Progenitor cell of endocrine pancreas (in vitro differentiated cells): ENCODE measurements around the gene PRMT5. TPM values are rescaled to one million over a fixed set of nuclear protein-coding genes. Genes with fewer than 3 reads are reported as not detected.

Experiments
- DNase-seq: peaks from one replicate; pipeline ENCODE4 v3.0.0; 2021; ENCODE audit warnings: low spot score; ENCODE audit not compliant: unreplicated experiment
- H3K27ac Mint-ChIP-seq: 2 replicates; pipeline ENCODE4 v1.8.0; 2021; ENCODE audit warnings: mild to moderate bottlenecking, moderate library complexity, mixed read lengths
- H3K27me3 Mint-ChIP-seq: 2 replicates; pipeline ENCODE4 v1.8.0; 2021; ENCODE audit warnings: mixed read lengths
- H3K36me3 Mint-ChIP-seq: 2 replicates; pipeline ENCODE4 v1.8.0; 2022; ENCODE audit warnings: mixed read lengths; ENCODE audit not compliant: insufficient read depth
- H3K4me1 Mint-ChIP-seq: 2 replicates; pipeline ENCODE4 v1.8.0; 2021; ENCODE audit warnings: low read depth, mixed read lengths
- H3K4me3 Mint-ChIP-seq: 2 replicates; pipeline ENCODE4 v1.8.0; 2021; ENCODE audit warnings: low read depth, mild to moderate bottlenecking, moderate library complexity, mixed read lengths
- H3K9me3 Mint-ChIP-seq: 2 replicates; pipeline ENCODE4 v1.8.0; 2021; ENCODE audit warnings: low read depth, mixed read lengths
- CTCF ChIP-seq: fragments of 200-600 bp; sonication (generic); IDR thresholded peaks from one replicate; pipeline ENCODE4 v1.5.0; 2021; ENCODE audit warnings: antibody characterized with exemption, mild to moderate bottlenecking; ENCODE audit not compliant: unreplicated experiment
- total RNA-seq: library from RNA; stranded (reverse); gene quantifications from 2 replicates; pipeline ENCODE4 v1.2.1, GENCODE V29; 2021

Gene PRMT5
- total RNA-seq, 1 donor from 2014 or later, result 104 TPM

GRCh38 chr14:22882529-22883172 lies 46.5 kb downstream of the PRMT5 start:
- Mint-ChIP-seq H3K36me3 (peaks cover 9% of the 10 kb centered on the region), H3K27ac (peak overlapping the region; percentile 98), H3K9me3 (no peaks in the 10 kb centered on the region), H3K4me1 (peaks cover 37% of the 10 kb centered on the region), H3K4me3 (peak overlapping the region; percentile 86), H3K27me3 (no peaks in the 10 kb centered on the region)
- peak; percentile 53 for DNase-seq
- TF ChIP-seq CTCF, result no peak

- Mint-ChIP-seq H3K4me3 (no peak overlapping the region), H3K36me3 (peaks cover 11% of the 10 kb centered on the region), H3K27ac (peak overlapping the region; percentile 98), H3K27me3 (no peaks in the 10 kb centered on the region), H3K9me3 (no peaks in the 10 kb centered on the region), H3K4me1 (peaks cover 32% of the 10 kb centered on the region)
- no peak for DNase-seq
- TF ChIP-seq CTCF, result no peak
These were observed 47.1 kb downstream of the PRMT5 start for GRCh38 chr14:22882064-22882463.

- no peak overlapping the region for H3K27ac Mint-ChIP-seq
- H3K36me3 Mint-ChIP-seq, result peaks cover 11% of the 10 kb centered on the region
- H3K9me3 Mint-ChIP-seq, result no peaks in the 10 kb centered on the region
- no peaks in the 10 kb centered on the region for H3K27me3 Mint-ChIP-seq
- H3K4me1 Mint-ChIP-seq, result peaks cover 17% of the 10 kb centered on the region
- TF ChIP-seq CTCF, result no peak
- no peak overlapping the region for H3K4me3 Mint-ChIP-seq
- DNase-seq, result no peak
These were observed 50.6 kb downstream of the PRMT5 start for GRCh38 chr14:22878271-22879246.

- peaks cover 9% of the 10 kb centered on the region for H3K4me1 Mint-ChIP-seq
- no peak for TF ChIP-seq CTCF
- no peaks in the 10 kb centered on the region for H3K9me3 Mint-ChIP-seq
- H3K27ac Mint-ChIP-seq, result no peak overlapping the region
- no peak for DNase-seq
- no peaks in the 10 kb centered on the region for H3K27me3 Mint-ChIP-seq
- peaks cover 13% of the 10 kb centered on the region for H3K36me3 Mint-ChIP-seq
- no peak overlapping the region for H3K4me3 Mint-ChIP-seq
These were observed 52.1 kb downstream of the PRMT5 start for GRCh38 chr14:22877000-22877501.

GRCh38 chr14:22875748-22876319 lies 53.3 kb downstream of the PRMT5 start:
- Mint-ChIP-seq H3K27me3 (no peaks in the 10 kb centered on the region), H3K9me3 (no peaks in the 10 kb centered on the region), H3K36me3 (peaks cover 13% of the 10 kb centered on the region), H3K4me3 (no peak overlapping the region), H3K27ac (no peak overlapping the region), H3K4me1 (peaks cover 9% of the 10 kb centered on the region)
- no peak for DNase-seq
- no peak for TF ChIP-seq CTCF
